Endothelial cell (in vitro differentiated cells): ENCODE measurements around the gene IL20. TPM values are rescaled to one million over a fixed set of nuclear protein-coding genes. Genes with fewer than 3 reads are reported as not detected.

Experiments used
- DNase-seq: peaks from one replicate; pipeline ENCODE4 v3.0.0; 2021; ENCODE audit warnings: low spot score
- H3K27ac Mint-ChIP-seq: one replicate; pipeline ENCODE4 v1.8.0; 2021; ENCODE audit warnings: mixed read lengths, inconsistent platforms; ENCODE audit not compliant: unreplicated experiment
- H3K27me3 Mint-ChIP-seq: one replicate; pipeline ENCODE4 v1.8.0; 2021; ENCODE audit warnings: mild to moderate bottlenecking, moderate library complexity, mixed read lengths, inconsistent platforms; ENCODE audit not compliant: unreplicated experiment
- H3K36me3 Mint-ChIP-seq: one replicate; pipeline ENCODE4 v1.8.0; 2021; ENCODE audit warnings: mild to moderate bottlenecking, low read depth, mixed read lengths, inconsistent platforms; ENCODE audit not compliant: unreplicated experiment
- H3K4me1 Mint-ChIP-seq: one replicate; pipeline ENCODE4 v1.8.0; 2021; ENCODE audit warnings: mild to moderate bottlenecking, mixed read lengths, inconsistent platforms; ENCODE audit not compliant: unreplicated experiment
- H3K4me3 Mint-ChIP-seq: one replicate; pipeline ENCODE4 v1.8.0; 2021; ENCODE audit warnings: mild to moderate bottlenecking, mixed read lengths, inconsistent platforms; ENCODE audit not compliant: unreplicated experiment
- H3K9me3 Mint-ChIP-seq: one replicate; pipeline ENCODE4 v1.8.0; 2021; ENCODE audit warnings: mixed read lengths, inconsistent platforms; ENCODE audit not compliant: unreplicated experiment
- CTCF ChIP-seq: fragments of 200-600 bp; sonication (generic); IDR thresholded peaks from one replicate; pipeline ENCODE4 v1.5.0; 2021; ENCODE audit warnings: antibody characterized with exemption; ENCODE audit not compliant: unreplicated experiment
- total RNA-seq: library from RNA; stranded (reverse); fragmentation: NEBNext Ultra II Directional; extraction: Animal tissue kit (Norgen Biotek cat#: 25700); gene quantifications from one replicate; pipeline ENCODE4 v1.2.1, GENCODE V29; 2021; ENCODE audit not compliant: unreplicated experiment

Gene IL20
- total RNA-seq, 1 donor from 2014 or later: not detected

GRCh38 chr1:206854401-206855129 is 10.9 kb upstream of the IL20 start:
- TF ChIP-seq CTCF: no peak
- DNase-seq: no peak
- no peak overlapping the region for H3K4me3 Mint-ChIP-seq
- H3K4me1 Mint-ChIP-seq: no peaks in the 10 kb centered on the region
- peaks cover 3% of the 10 kb centered on the region for H3K27me3 Mint-ChIP-seq
- no peak overlapping the region for H3K27ac Mint-ChIP-seq
- no peaks in the 10 kb centered on the region for H3K36me3 Mint-ChIP-seq
- no peaks in the 10 kb centered on the region for H3K9me3 Mint-ChIP-seq

GRCh38 chr1:206855859-206856258 is 9.6 kb upstream of the IL20 start:
- Mint-ChIP-seq H3K27me3 (peaks cover 4% of the 10 kb centered on the region), H3K27ac (no peak overlapping the region), H3K4me3 (no peak overlapping the region), H3K4me1 (no peaks in the 10 kb centered on the region), H3K9me3 (no peaks in the 10 kb centered on the region), H3K36me3 (no peaks in the 10 kb centered on the region)
- no peak for TF ChIP-seq CTCF
- no peak for DNase-seq

- no peak overlapping the region for H3K4me3 Mint-ChIP-seq
- no peak for DNase-seq
- H3K4me1 Mint-ChIP-seq: no peaks in the 10 kb centered on the region
- peak; percentile 41 for TF ChIP-seq CTCF
- no peaks in the 10 kb centered on the region for H3K9me3 Mint-ChIP-seq
- H3K27me3 Mint-ChIP-seq: peaks cover 4% of the 10 kb centered on the region
- no peak overlapping the region for H3K27ac Mint-ChIP-seq
- no peaks in the 10 kb centered on the region for H3K36me3 Mint-ChIP-seq
These were observed 8.6 kb upstream of the IL20 start for GRCh38 chr1:206856674-206857464.

GRCh38 chr1:206859082-206859521 is 6.3 kb upstream of the IL20 start:
- no peak for DNase-seq
- Mint-ChIP-seq H3K27me3 (peaks cover 4% of the 10 kb centered on the region), H3K4me3 (no peak overlapping the region), H3K9me3 (no peaks in the 10 kb centered on the region), H3K4me1 (no peaks in the 10 kb centered on the region), H3K36me3 (no peaks in the 10 kb centered on the region), H3K27ac (no peak overlapping the region)
- no peak for TF ChIP-seq CTCF

GRCh38 chr1:206860165-206860564 is 5.3 kb upstream of the IL20 start:
- H3K36me3 Mint-ChIP-seq: no peaks in the 10 kb centered on the region
- DNase-seq: no peak
- H3K9me3 Mint-ChIP-seq: no peaks in the 10 kb centered on the region
- H3K27me3 Mint-ChIP-seq: peaks cover 3% of the 10 kb centered on the region
- no peaks in the 10 kb centered on the region for H3K4me1 Mint-ChIP-seq
- TF ChIP-seq CTCF: no peak
- H3K4me3 Mint-ChIP-seq: no peak overlapping the region
- no peak overlapping the region for H3K27ac Mint-ChIP-seq
